Stimulated activated CD8-positive, alpha-beta memory T cell treated with anti-CD3 and anti-CD28 coated beads, Interleukin-15, amount 100 ng/mL, for 48 hours (primary cell): Measurements from ENCODE around the gene EMCN.
"Not testable (repeated sequence)": the region's sequence is repeated elsewhere in the genome, so short reads cannot be mapped to it uniquely, and the experiment has no call there.

Experiments
- DNase-seq, 2 donors: peaks; one replicate each; pipeline ENCODE4 v3.0.0-alpha.2; 2020; ENCODE audit warnings: low read depth in 2 of 2

Gene EMCN, protein sequence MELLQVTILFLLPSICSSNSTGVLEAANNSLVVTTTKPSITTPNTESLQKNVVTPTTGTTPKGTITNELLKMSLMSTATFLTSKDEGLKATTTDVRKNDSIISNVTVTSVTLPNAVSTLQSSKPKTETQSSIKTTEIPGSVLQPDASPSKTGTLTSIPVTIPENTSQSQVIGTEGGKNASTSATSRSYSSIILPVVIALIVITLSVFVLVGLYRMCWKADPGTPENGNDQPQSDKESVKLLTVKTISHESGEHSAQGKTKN

DNA sequence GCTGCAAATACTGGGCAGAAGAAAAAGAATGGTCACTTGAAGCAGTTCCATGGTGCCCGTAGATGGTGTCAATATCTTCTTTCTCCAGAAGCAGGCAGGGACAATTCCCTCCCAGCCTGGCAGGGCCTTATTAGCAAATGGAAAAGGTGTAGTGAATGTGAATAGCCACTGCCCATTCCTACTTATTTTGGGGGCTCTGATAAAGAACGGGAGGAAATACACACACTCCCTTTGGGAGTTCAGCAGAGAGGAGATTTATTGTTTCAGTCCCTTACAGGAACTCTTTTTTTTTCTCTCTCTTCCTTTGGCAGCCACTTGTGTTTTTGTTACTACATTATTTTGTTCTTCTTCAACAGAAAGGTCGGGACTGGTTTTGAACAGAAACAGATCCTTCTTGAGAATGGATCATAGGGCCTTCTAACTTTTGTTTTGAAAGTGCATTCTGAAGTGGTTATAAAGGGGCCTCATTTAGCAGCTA lies at the start of gene EMCN:
EMCN (minus strand) TSS at position 159 of the 478 bp plus-strand sequence; CDS start at position 51, 108 bp downstream.
- no peak for DNase-seq

DNA sequence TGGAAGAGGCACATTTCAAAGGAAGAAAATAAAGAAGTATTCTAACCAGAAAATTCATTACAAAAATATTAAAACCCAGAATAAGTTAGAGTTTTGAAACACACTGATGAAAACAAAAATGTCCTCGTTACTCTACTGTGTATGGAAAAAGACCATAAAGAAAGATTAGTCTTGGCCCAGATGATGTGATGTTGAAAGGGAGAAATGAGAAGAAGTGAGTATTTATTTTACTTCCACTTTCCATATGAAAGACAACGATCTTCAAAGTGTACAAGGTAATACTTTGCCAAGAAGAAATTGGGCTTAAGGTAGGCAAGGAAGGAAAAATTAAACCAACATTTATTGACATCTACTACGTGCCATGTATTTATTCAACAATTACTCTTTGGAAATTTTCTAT lies 48.6 kb upstream of the EMCN start:
- no peak for DNase-seq

DNA sequence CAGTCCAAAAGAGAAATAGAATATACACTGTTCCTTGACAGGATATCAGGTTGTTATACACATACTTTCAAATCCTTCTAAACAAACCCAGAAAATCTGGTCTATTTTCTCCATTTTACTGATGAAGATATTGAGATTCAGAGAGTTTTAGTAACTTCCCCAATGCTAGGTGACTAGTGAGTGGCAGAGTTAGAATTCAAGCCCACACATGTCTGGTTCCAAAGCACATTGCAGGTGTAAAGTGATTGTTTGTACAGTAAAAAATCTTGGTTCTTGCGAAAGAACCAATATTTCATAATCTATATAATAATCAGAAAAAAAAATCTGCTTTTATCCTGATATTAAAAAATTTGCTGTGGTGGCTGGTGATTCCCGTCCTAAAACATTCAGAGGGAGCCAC lies 39.5 kb upstream of the EMCN start:
- no peak for DNase-seq

DNA sequence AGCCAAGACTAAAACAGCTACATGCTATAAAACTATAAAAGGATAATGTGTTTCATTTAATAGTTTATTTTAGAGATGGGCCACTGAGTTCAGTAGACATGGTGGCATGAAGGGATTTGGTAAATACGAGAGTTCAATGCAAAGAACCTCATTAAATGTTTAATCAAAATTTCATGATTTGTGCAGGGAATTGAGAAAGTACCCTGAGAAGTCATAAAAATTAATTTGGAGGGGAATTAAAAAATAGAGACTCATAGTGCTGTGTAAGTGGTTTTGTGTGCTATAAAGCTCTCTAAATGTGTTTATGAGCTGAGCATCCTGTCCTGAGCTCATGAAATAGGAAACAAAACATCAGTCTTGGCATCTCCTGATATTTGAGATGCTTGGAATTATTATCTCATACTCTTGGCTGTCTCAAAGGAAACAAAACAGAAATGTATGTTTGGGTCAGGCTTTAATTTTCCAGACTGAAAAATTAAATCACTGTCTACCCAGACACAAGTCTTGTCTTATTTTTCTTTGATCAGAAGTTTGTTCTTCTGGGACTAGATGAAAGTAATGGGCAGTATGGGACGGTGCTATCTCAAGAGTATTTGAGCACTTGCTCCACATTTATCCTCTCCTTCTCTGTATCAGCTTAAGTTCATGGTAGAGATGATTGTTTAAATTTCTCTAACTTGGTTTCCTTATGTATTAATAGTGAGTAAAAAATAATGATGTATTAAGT lies 38.0 kb upstream of the EMCN start:
- no peak for DNase-seq

DNA sequence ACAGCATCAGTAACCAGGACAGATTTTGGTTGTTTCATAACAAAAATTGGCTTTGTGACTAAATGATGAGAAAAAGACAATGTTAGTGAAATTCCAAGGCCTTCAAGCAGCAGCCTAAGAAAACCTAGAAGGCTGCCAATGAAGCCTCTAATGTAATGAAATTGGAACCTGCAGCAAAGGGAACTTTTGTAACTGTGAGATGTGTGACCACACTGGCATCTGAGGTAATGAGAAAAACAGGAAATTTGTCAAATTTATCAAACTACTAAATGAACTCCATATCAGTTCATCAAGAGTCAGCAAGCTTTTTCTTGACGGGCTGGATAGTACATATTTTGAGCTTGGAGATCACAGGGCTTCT lies 30.4 kb upstream of the EMCN start:
- DNase-seq = no peak

DNA sequence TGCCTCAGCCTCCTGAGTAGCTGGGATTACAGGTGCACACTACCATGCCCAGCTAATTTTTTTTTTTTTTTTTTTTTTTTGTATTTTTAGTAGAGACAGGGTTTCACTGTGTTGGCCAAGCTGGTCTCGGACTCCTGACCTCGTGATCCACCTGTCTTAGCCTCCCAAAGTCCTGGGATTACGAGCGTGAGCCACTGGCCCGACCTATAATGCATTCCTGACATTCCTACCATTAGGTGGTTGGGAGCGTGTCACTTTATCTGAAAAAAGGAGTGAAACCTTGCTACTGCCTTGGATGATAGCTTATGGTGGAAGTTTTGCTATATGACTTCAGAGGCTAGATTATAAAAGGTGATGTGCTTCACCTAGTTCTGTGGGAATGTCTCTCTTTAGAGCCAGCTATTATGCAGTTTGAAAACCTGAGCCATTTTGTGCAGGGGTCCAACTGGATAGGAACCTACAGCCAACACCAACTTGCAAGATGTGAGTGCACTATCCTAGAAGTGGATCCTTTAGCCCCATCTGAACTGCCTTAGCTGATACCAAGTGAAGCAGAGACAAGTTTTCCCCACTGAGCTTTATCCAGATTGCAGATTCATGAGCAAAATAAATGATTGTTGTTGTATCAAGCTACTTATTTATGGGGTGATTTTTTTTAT lies 29.8 kb upstream of the EMCN start:
- no peak for DNase-seq

DNA sequence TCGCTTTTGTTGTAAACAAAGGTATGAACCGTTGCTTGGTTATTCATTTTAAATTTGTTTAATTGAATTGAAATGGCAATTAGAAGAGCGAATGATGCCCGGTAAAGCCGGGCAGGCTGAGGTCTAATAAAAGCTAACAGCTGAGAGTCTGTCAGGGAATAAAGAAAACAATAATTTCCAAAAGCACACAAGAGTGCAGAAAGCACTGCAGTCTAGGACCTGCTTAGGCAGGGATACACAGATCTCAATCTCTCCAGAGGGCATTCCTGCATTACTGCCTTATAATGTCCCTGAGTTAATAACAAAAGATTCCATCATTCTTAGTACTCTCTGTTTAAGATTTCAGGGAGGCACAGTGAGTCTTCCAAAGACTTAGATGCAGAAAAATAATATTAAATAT lies 27.6 kb upstream of the EMCN start:
- no peak for DNase-seq

DNA sequence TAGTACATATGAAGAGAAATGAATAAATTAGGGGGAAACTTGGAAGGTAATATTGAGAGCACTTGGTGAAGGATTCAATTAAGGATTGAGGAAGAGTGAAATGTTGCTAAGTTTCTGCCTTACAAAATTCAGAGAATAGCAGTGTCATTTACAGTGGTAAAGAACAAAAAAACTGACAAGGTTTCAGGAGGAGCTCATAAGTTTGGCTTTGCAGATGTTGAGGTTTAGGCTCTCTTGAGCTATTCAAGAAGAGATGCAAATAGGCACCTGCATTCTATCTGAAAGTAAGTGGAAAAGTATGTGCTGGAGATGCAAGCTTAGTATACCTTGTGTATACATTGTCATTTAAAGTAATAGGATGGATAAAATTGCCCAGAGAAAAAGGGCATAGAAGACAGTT lies 22.3 kb upstream of the EMCN start:
- no peak for DNase-seq

DNA sequence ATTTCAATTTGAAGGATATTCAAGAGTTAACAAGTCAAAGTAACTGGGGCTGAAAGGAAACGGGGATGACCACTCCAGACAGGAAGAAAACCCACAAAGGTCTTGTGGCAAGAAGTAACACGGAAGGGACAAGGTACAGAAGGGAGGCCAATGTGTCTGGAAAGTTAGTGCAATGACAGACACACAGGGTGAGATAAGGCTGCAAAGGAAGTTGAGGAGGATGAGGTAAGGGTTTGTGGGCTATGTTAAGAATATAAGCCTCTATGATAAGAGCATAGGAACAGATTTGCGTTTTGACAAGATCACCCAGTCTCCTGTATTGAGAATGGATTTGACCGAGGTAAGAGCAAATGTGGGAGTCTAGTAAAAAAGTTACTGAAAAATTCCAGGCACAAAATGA lies 21.9 kb upstream of the EMCN start:
- no peak for DNase-seq

DNA sequence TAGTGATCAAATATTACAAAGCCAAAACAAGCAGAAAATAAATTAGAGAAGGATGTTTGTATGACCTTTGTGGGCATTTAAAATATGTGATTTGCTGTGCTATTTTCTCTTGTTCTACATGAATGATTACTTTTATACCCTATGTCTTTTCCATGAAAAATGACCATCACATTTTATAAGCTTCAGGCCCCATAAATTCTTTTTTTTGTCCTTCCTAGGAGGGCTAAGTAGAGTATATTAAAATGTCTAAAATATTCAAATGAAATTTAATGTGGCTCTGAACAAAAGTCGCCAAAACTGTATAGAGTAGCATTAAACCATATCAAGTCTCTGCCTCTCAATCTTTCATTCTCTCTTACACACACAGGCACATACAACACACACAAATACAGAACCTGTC lies 15.9 kb upstream of the EMCN start:
- no peak for DNase-seq

DNA sequence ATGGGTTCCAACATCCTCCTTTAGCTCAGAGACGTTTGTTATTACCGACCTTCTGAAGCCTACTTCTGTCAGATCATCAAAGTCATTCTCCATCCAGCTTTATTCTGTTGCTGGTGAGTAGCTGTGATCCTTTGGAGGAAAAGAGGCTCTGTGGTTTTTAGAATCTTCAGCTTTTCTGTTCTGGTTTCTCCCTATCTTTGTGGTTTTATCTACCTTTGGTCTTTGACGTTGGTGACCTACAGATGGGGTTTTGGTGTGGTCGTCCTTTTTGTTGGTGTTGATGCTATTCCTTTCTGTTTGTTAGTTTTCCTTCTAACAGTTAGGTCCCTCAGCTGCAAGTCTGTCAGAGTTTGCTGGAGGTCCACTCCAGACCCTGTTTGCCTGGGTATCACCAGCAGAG lies 12.3 kb upstream of the EMCN start:
- not testable (repeated sequence) for DNase-seq

DNA sequence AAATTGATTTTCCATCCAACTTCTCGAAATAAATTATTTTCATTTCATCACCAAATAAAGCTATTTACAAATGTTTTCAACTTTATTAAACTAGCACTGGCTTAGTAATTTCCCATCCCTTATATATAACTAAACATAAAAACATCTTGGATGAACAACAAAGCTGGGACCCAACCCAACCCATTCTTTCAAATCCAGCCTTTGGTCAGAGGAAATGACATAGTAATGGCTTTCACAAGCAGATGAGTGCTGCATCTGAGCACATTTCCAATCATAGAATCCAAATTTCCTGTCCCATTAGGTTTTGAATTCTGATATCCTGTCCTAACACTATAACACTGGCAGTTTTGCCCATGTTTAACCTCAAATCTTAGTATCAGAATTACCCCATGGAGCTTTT lies 7.9 kb upstream of the EMCN start:
- no peak for DNase-seq

DNA sequence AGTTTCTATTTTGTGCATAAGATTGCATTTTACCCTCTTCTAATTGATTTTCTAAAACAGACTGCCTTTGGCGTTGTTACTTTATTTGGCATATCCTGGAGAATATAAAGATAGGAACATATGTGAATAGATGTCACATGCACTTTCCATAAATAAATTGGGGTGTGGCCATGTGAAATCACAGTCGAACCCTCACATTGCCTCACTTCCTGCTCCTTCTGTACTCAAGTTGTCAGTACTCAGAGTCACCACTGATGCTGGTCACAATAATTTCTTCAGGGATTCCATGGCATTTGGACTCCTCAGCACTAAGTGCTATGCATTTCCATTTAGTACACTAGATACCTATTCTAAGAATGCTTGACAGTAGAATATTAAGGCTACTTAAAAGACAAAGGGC lies 1.4 kb upstream of the EMCN start:
- DNase-seq = no peak

DNA sequence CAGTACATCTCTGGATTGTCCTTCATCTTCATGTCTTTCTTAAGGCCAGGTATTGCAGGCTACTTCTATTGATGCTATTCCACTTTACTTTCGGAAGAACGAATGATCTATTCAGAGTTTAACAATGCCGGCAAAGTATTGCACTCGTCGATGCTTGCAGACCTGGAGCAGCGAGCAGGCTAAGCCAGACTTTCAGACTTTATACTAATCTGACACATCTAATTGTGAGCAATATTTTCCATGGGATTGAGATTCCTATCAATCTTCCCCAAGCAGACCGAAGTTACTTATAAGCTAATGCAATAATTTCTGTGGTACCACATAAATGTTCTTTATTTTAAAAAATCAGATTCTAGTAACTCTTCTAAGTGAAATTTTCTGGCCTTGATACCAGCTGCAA lies 1.6 kb downstream of the EMCN start:
- no peak for DNase-seq

DNA sequence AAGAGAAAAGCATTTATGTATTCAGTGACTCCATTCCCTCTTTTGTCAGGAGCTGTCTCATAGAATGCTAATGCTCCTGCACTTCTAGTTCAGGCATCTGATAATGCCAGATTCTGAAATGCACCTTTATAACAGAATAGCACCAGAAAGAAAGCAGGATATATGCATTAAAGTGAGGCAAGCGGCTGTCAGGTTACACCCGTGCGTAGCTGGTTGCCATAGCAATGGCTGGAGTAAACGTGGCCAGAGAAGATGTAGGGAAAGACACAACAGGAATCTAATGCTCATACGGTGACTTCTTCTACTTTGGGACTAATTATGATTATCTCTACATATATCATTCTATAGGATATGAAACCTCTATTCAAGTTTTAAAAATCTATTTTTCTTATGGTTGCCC lies 5.9 kb downstream of the EMCN start:
- DNase-seq = no peak

DNA sequence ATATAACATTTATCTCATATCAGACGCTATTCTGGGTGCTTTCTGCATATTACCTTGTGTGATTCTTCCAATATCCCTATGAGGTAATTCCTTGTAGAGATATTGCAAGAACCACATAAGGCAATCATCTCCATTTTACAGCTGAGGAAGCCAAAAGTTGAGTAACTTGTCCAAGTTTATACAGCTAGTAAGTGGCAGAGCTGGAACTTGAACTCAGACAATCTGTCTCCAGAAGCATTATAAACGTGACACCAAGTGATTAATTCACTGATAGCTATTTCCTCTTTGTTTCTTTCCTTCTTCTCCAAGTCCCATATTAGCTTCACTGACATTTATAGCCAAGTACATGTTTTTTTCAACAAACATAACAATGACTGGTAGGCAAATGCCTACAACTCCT lies 7.3 kb downstream of the EMCN start:
- DNase-seq = no peak

DNA sequence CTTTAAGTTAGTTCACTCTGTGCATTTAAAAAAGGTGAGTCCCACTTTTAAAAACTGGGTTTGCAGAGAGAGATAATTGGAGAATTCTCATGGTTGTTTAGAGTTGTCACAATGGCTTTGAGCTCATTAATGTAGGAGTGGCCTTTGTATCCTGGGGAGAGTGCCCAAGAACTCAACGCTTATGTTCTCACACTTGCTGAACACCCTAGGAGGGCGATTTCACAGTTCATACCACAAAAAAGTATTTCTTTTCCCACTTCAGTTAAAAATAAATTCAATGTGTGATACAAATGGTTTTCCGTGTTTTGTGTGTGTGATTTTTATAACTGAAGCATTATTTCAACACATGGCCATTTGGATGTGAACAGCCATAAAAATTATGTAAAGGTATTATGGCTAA lies 8.4 kb downstream of the EMCN start:
- no peak for DNase-seq

DNA sequence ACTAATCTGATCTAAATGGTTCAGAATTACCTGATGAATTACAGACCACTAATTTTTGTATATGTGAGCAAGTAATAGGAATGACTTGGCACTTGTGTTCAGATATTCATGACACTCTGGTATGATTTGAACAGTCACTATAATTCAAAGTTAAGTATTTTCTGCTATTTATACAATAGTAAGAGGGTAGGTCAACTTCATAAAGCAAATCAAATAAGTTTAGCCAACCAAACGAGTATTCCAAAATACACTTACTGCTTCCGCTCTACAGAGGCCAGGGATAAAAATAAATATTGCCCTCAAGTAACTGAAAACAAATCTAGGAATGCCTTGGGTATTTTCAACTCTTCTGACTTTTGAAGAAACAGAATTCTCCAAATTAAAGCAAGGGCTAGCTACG lies 9.1 kb downstream of the EMCN start:
- DNase-seq = no peak

DNA sequence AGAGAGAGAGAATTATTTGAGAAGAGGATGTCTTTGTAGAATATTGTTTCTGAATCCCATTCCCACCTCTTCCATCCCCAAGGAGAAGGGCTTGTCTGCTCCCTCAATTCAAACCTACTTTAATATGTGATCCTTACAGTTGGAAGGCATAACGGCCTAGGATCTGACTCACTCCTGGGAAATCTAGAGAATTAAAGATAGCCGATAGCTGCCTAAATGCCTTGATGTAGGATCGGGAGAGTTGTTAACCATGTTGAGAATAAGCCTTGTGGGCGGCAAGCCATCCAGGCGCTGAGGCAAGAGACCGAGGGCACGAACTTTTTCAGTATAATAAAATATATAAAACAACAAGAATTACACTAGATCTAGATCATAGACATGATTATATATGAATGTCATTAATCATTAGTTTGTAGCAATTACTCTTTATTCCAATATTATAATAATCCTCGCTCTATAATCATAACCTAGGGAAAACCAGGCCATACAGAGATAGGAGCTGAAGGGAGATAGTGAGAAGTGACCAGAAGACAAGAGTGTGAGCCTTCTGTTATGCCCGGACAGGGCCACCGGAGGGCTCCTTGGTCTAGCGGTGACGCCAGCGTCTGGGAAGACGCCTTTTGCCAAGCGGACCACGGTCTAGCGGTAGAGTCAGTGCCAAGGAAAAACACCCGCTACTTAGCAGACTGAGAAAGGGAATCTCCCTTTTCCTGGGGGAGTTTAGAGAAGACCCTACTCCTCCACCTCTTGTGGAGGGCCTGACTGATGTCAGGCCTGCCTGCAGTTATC lies 13.5 kb downstream of the EMCN start:
- no peak for DNase-seq

DNA sequence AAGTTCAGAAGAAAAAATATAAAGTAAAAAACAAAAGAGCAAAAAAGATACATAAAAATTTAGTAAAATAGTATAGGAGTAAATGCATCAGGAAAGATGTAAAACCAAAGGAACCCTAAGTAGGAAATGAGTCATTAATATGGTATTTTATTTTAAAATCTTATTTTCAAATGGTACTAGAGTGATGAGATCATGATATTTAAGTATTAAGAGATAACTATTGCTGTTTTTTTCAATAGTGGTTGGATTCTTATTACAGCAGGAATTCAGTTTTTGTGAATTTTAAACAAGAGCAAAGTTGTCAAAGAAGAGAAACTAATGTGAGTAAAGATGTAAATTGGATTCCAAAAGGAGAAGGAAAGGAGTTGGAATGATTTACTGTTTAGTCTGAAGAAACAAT lies 20.0 kb downstream of the EMCN start:
- no peak for DNase-seq

DNA sequence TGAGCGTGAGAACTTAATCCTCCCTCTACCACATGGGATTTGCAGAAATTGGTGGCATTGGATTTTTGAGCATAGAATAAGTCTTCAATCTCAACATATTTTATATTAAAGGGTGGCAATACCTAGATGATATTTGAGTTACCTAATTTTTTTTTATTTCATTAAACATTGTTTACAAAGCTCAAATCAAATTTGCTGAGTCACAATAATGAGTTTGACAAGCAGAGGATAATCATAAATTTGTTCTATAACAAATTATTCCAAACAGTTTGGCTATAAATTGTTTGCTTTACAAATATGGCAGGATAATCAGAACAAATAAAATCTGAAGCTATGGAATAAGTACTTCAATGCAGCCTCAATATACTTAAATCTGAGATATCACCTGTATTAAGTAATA lies 22.7 kb downstream of the EMCN start:
- no peak for DNase-seq

DNA sequence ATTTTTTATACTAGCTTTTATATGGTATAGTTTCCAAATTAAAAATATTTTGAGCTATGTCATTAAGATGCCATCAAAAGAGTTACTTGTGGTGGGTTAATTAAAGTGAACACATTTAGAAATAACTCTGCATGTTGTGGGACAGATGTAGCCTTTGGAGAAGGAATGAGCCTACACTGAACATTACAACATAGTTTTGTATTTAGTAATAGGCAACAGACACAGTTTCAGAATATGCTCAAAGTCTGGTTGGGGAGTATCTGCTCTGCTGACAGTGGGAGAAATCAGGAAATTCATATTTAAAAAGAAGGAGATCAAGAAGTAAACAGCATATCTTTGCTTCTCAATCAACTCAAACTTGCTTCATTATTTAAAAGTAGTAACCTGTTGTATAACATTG lies 23.7 kb downstream of the EMCN start:
- DNase-seq = no peak
